Mesothelial cell of epicardium (in vitro differentiated cells): ENCODE results near the gene AHSA1. TPM values are rescaled to one million over a fixed set of nuclear protein-coding genes. Genes with fewer than 3 reads are reported as not detected.
"Not testable (repeated sequence)": the region's sequence is repeated elsewhere in the genome, so short reads cannot be mapped to it uniquely, and the experiment has no call there.

Source experiments
- DNase-seq, 2 experiments: peaks; one replicate each; pipeline ENCODE4 v3.0.0; 2021; ENCODE audit warnings: low spot score in 2 of 2; ENCODE audit not compliant: unreplicated experiment in 2 of 2
- H3K27ac Mint-ChIP-seq: 2 replicates; pipeline ENCODE4 v1.8.0; 2021; ENCODE audit warnings: mixed read lengths
- H3K27me3 Mint-ChIP-seq: 2 replicates; pipeline ENCODE4 v1.8.0; 2021; ENCODE audit warnings: low read depth, mixed read lengths
- H3K36me3 Mint-ChIP-seq: 2 replicates; pipeline ENCODE4 v1.8.0; 2021; ENCODE audit warnings: mixed read lengths
- H3K4me1 Mint-ChIP-seq: 2 replicates; pipeline ENCODE4 v1.8.0; 2021; ENCODE audit warnings: mixed read lengths
- H3K4me3 Mint-ChIP-seq: 2 replicates; pipeline ENCODE4 v1.8.0; 2021; ENCODE audit warnings: mild to moderate bottlenecking, moderate library complexity, mixed read lengths
- H3K9me3 Mint-ChIP-seq: 2 replicates; pipeline ENCODE4 v1.8.0; 2021; ENCODE audit warnings: mixed read lengths
- total RNA-seq: library from RNA; stranded (reverse); gene quantifications from 3 replicates; pipeline ENCODE4 v1.2.1, GENCODE V29; 2021
- TF ChIP-seq, protein P1 (sequence below): fragments of 200-600 bp; sonication (generic); IDR thresholded peaks from one replicate; pipeline ENCODE4 v1.5.0; 2021; ENCODE audit warnings: antibody characterized with exemption; ENCODE audit not compliant: unreplicated experiment

The AHSA1 gene
- total RNA-seq = 99.9 to 125 TPM (median 119 TPM) in 3 replicates

DNA sequence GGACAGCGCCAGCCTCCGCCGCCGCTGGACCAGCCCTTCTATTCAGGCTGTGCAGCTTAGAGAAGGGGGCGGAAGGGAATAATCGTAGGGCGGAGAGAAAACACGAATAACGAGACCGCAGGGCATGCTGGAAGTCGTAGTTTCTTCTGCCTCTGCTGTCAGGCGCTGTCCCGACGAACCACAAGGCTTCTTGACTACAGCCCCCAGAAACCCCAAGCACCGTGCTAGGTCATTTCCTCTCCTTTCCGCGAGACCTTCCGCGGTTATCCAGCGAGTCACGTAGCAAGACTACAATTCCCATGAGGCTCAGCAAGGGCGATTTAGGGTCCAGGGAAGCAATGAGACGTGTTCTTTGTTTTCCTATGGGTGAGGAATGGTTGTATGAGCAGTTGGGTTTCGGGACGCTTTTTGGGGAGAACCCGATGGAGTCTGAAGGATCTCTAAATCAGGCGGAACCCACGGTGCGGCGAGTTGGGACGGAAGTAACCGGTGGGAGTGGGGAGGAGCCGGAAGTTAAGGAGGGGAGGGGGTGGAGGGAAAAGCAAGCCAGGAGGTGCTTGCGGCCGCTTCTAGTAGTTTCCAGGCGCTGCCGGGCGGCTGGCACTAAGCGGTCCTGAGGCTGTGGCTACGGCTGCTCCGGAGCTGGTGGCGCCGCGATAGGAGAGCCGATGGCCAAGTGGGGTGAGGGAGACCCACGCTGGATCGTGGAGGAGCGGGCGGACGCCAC lies at the start of gene AHSA1, which contains the start of gene VIPAS39:
AHSA1 (plus strand) TSS at position 572 of the 727 bp plus-strand sequence; CDS start at position 669, 97 bp downstream.
VIPAS39 (minus strand) TSS at position 80 of the 727 bp plus-strand sequence. CDS start 3,499 bp downstream, outside the sequence.
- no peaks in the 10 kb centered on the region for H3K9me3 Mint-ChIP-seq
- H3K4me1 Mint-ChIP-seq = peaks cover 24% of the 10 kb centered on the region
- TF ChIP-seq, protein P1, sequence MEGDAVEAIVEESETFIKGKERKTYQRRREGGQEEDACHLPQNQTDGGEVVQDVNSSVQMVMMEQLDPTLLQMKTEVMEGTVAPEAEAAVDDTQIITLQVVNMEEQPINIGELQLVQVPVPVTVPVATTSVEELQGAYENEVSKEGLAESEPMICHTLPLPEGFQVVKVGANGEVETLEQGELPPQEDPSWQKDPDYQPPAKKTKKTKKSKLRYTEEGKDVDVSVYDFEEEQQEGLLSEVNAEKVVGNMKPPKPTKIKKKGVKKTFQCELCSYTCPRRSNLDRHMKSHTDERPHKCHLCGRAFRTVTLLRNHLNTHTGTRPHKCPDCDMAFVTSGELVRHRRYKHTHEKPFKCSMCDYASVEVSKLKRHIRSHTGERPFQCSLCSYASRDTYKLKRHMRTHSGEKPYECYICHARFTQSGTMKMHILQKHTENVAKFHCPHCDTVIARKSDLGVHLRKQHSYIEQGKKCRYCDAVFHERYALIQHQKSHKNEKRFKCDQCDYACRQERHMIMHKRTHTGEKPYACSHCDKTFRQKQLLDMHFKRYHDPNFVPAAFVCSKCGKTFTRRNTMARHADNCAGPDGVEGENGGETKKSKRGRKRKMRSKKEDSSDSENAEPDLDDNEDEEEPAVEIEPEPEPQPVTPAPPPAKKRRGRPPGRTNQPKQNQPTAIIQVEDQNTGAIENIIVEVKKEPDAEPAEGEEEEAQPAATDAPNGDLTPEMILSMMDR = peak; percentile 9
- H3K27ac Mint-ChIP-seq = peak within 1 kb of the TSS; percentile 100
- peak within 1 kb of the TSS; percentile 100 for H3K4me3 Mint-ChIP-seq
- H3K27me3 Mint-ChIP-seq = no peaks in the 10 kb centered on the region
- H3K36me3 Mint-ChIP-seq = peaks cover 24% of the 10 kb centered on the region
- DNase-seq = peak; percentile 87

DNA sequence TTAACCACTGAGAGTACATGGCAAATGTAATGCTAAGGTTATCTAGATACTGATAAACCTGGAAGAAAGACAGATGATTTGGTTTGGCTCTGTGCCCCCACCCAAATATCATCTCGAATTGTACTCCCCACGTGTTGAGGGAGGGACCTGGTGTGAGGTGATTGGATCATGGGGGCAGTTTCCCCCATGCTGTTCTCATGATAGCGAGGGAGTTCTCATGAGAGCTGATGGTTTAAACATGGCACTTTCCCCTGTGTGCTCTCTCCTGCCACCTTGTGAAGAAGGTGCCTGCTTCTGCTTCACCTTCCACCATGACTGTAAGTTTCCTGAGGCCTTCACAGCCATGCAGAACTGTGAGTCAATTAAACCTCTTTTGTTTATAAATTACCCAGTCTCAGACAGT lies 48.8 kb upstream of the AHSA1 start:
- no peaks in the 10 kb centered on the region for H3K9me3 Mint-ChIP-seq
- H3K27me3 Mint-ChIP-seq = no peaks in the 10 kb centered on the region
- TF ChIP-seq, protein P1 = no peak
- no peaks in the 10 kb centered on the region for H3K36me3 Mint-ChIP-seq
- no peak for DNase-seq
- no peak overlapping the region for H3K4me3 Mint-ChIP-seq
- no peak overlapping the region for H3K27ac Mint-ChIP-seq
- peaks cover 13% of the 10 kb centered on the region for H3K4me1 Mint-ChIP-seq

DNA sequence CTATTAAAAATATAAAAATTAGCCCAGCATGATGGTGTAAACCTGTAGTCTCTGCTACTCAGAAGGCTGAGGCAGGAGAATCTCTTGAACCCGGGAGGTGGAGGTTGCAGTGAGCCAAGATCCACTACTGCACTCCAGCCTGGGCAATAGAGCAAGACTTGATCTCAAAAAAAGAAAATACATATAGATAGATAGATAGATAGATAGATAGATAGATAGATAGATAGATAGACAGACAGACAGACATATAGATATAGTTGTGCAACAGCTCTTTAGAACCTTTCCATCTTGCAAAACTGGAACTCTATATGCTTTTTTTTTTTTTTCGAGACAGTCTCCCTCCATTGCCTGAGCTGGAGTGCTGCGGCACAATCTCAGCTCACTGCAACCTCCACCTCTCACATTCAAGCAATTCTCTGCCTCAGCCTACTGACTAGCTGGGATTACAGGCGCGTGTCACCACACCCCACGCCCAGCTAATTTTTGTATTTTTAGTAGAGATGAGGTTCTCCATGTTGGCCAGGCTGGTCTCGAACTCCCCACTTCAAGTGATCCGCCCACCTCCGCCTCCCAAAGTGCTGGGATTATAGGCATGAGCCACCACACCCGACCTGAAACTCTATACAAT lies 42.4 kb upstream of the AHSA1 start:
- not testable (repeated sequence) for H3K27ac Mint-ChIP-seq, DNase-seq, H3K4me3 Mint-ChIP-seq, H3K4me1 Mint-ChIP-seq, H3K27me3 Mint-ChIP-seq
- H3K36me3 Mint-ChIP-seq = peaks cover 15% of the 10 kb centered on the region
- H3K9me3 Mint-ChIP-seq = peaks cover 25% of the 10 kb centered on the region

DNA sequence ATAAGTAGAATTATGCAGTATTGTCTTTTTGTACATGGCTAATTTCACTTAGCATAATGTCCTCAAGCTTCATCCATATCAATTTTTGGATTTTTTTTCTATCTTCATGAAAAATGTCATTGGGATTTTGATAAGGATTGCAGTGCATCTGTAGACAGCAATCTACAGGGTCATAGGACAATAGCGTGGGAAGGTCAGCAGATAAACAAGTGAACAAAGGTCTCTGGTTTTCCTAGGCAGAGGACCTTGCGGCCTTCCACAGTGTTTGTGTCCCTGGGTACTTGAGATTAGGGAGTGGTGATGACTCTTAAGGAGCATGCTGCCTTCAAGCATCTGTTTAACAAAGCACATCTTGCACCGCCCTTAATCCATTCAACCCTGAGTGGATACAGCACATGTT lies 41.8 kb upstream of the AHSA1 start:
- not testable (repeated sequence) for H3K4me3 Mint-ChIP-seq, H3K27ac Mint-ChIP-seq, H3K27me3 Mint-ChIP-seq, H3K4me1 Mint-ChIP-seq, DNase-seq
- peaks cover 28% of the 10 kb centered on the region for H3K9me3 Mint-ChIP-seq
- H3K36me3 Mint-ChIP-seq = peaks cover 19% of the 10 kb centered on the region

DNA sequence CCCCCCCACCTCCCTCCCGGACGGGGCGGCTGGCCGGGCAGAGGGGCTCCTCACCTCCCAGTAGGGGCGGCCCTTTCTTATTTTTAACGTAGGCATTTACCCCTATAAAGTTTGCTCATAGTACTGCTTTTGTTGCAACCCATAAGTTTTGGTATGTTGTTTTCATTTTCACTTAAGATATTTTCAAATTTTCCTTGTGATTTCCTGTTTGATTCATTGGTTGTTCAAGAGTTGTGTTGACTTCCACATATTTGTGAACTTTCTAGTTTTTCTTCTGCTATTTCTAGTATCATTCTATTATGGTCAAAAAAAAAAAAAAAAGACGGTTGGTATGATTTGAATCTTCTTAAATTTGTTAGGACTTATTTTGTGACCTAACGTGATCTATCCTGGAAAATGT lies 41.1 kb upstream of the AHSA1 start:
- TF ChIP-seq, protein P1 = no peak
- H3K36me3 Mint-ChIP-seq = peaks cover 26% of the 10 kb centered on the region

DNA sequence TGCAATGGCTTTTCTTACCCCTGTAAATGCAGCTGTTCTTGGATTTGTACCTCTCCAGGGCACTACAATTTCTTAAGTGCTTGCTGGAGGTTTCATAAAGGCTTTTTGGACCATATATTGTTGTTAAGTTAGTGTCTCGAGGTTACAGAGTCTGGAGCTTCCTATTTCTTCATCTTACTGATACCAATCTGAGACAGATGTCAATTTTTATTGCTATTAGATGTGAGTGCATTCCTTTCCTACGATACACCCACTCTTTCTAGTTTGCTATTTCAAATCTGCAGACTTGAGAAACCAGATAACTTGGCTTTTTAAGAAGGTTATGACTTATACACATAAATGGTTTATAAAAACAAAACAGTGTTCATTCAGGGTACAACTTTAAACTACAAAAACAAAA lies 36.7 kb upstream of the AHSA1 start:
- Mint-ChIP-seq H3K9me3 (peaks cover 28% of the 10 kb centered on the region), H3K27me3 (no peaks in the 10 kb centered on the region), H3K4me3 (no peak overlapping the region), H3K4me1 (no peaks in the 10 kb centered on the region), H3K36me3 (peaks cover 58% of the 10 kb centered on the region), H3K27ac (no peak overlapping the region)
- TF ChIP-seq, protein P1 = no peak
- DNase-seq = no peak

More for the DNA sequence above, 41.1 kb upstream of the AHSA1 start:
- Mint-ChIP-seq H3K27me3 (no peaks in the 10 kb centered on the region), H3K4me3 (no peak overlapping the region), H3K4me1 (no peaks in the 10 kb centered on the region), H3K27ac (no peak overlapping the region), H3K9me3 (peaks cover 28% of the 10 kb centered on the region)
- no peak for DNase-seq
